Right lobe of liver (tissue), 4 donors: ENCODE data around the gene LY6G6D.

Experiments
- CTCF ChIP-seq, 4 donors: fragments of 200-600 bp in 3 of 4; fragments of 450-650 bp in 1 of 4; IDR thresholded peaks; one replicate each; pipeline versions ENCODE4 v1.5.1 to v1.8.0; 2016 to 2022; ENCODE audit warnings: antibody characterized with exemption in 4 of 4, mild to moderate bottlenecking in 2 of 4
- POLR2A ChIP-seq: fragments of 450-650 bp; IDR thresholded peaks from one replicate; pipeline ENCODE4 v1.6.1; 2017; ENCODE audit warnings: antibody characterized with exemption, mild to moderate bottlenecking
- donor health status: DM: no; HTN: no; CAD: no.
- donor health status: DM: no; HTN: no; CAD: no.
- donor health status: DM: no; HTN: yes; CAD: no.

- TF ChIP-seq POLR2A: no peak
- no peak for TF ChIP-seq CTCF (IDR thresholded peaks at IDR 0.05)
Measured at GRCh38 chr6:31719001-31719400, 3.9 kb downstream of the LY6G6D start.
